Measurements from ENCODE around the gene TNIK.
"Not testable (repeated sequence)": the region's sequence is repeated elsewhere in the genome, so short reads cannot be mapped to it uniquely, and the experiment has no call there.

The TNIK gene

DNA sequence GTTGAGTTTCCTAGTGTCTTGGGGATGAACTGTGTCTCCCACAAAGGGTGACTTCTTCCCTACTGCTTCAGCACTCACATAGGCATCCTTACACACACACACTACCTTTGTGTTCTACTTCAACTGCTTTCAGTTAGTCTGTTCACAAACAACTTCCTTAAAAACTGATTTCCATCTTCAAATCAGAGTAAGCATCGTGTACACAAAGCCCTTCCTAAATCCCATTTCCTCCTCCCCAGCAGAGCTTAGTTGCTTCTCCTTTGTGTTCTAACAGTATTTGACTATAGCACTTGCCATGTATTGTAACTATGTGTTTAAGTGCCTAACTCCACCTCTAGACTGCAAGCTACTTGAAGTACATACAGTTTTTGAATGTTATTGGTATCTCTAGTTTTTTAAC is 71.7 kb downstream of the TNIK start:
- in situ Hi-C loops (cut with MboI; ENCODE audit: low sequenced_read_pairs, unreplicated experiment) = no loop called here

DNA sequence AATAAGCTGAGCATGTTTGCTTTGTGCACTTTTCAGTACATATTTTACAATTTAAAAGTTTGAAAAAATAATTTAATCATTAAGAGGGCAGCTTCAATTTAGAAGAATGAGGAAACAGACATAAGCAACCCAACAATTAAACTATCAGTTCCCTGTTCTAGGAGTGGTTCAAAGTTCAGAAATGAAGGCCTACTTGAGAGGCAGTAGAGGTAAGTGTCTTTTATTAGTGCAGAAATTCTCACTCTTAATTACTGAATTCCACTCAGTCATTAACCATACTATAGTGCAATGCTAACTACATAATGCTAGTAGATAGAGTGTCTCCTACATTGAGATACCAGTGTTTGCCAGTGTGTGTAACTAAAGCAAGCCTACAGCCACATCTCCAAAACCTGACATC is 73.1 kb downstream of the TNIK start:
- in situ Hi-C loops (cut with MboI; ENCODE audit: low sequenced_read_pairs, unreplicated experiment) = no loop called here
- DNase-seq (ENCODE audit: low spot score) = no peak
- no peak for TF ChIP-seq CTCF (IDR thresholded peaks at IDR 0.05; ENCODE audit: borderline replicate concordance, control extremely low read depth, extremely low read depth, insufficient read depth, missing control alignments)

More for the DNA sequence above, 71.7 kb downstream of the TNIK start:
- no peak for TF ChIP-seq CTCF (IDR thresholded peaks at IDR 0.05; ENCODE audit: borderline replicate concordance, control extremely low read depth, extremely low read depth, insufficient read depth, missing control alignments)
- no peak for DNase-seq (ENCODE audit: low spot score)

- no peak for TF ChIP-seq CTCF (IDR thresholded peaks at IDR 0.05; ENCODE audit: borderline replicate concordance, control extremely low read depth, extremely low read depth, insufficient read depth, missing control alignments)
- DNase-seq (ENCODE audit: low spot score) = no peak
- in situ Hi-C loops (cut with MboI; ENCODE audit: low sequenced_read_pairs, unreplicated experiment) = no loop called here
Observed at GRCh38 chr3:171385086-171385485, 75.1 kb downstream of the TNIK start.

GRCh38 chr3:171384101-171384891 is 75.9 kb downstream of the TNIK start:
- TF ChIP-seq CTCF (IDR thresholded peaks at IDR 0.05; ENCODE audit: borderline replicate concordance, control extremely low read depth, extremely low read depth, insufficient read depth, missing control alignments) = no peak
- in situ Hi-C loops (cut with MboI; ENCODE audit: low sequenced_read_pairs, unreplicated experiment) = no loop called here
- DNase-seq (ENCODE audit: low spot score) = no peak

DNA sequence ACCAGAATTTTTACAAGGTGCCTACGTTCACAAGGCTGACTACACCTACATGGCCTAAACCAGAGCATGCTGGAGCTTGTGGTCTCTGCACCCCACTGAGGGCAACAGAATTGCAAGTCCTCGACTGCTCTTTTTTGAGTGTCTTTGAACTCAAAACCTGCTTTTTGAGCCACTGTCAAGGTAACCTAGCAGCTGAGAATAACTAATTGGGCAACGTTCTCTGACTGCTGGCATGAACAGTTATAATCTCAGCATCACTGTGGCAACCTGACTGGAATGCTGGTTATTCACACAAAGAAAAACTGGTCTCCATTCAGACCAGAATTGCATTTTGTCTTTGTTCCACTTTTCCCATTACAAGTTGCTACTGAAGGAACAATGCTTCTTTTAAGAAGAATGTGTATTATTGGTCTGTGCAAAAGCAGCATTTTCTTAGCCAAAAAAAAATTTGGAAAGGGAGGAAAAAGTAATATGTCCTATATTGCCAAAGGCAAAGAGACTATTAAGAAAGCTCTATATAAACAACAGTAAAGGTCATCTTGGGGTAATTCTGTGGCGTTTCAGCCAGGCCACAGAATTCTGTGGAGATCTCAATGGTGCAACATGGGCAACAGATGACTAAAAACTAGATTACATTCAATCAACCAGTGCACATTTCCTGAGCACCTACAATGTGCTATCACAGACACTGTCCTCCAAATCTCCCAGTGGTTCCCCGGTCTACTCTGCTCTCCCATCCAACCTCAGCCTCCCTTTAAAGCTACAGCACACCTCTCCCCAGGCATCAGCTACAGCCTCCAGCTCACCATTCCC is 76.8 kb downstream of the TNIK start:
- in situ Hi-C loops (cut with MboI; ENCODE audit: low sequenced_read_pairs, unreplicated experiment) = no loop called here
- no peak for DNase-seq (ENCODE audit: low spot score)
- TF ChIP-seq CTCF (IDR thresholded peaks at IDR 0.05; ENCODE audit: borderline replicate concordance, control extremely low read depth, extremely low read depth, insufficient read depth, missing control alignments) = no peak

- DNase-seq (ENCODE audit: low spot score); in situ Hi-C loops (cut with MboI; ENCODE audit: low sequenced_read_pairs, unreplicated experiment): not testable (repeated sequence)
Observed at GRCh38 chr3:171382347-171382746, 77.9 kb downstream of the TNIK start.

Measured in GM13976 (cell line).